ENCODE results near the gene ATP1B2.
"Not testable (repeated sequence)": the region's sequence is repeated elsewhere in the genome, so short reads cannot be mapped to it uniquely, and the experiment has no call there.

Gene ATP1B2

GRCh38 chr17:7620835-7621234 lies 29.9 kb upstream of the ATP1B2 start:
- H3K4me1 ChIP-seq (ENCODE audit: control insufficient read depth, low read length) = no peaks in the 10 kb centered on the region
- no peaks in the 10 kb centered on the region for H3F3A ChIP-seq (ENCODE audit: control insufficient read depth, insufficient read depth)
- no peak overlapping the region for H3K4me3 ChIP-seq (ENCODE audit: low read length)
- H3K9me2 ChIP-seq (replicated peaks; ENCODE audit: control insufficient read depth, low read length) = no peaks in the 10 kb centered on the region
- TF ChIP-seq CTCF (IDR thresholded peaks at IDR 0.05; ENCODE audit: low read depth, low read length, poor library complexity, severe bottlenecking) = no peak
- TF ChIP-seq EZH2phosphoT487 (IDR thresholded peaks at IDR 0.05; ENCODE audit: borderline replicate concordance, low read length) = no peak
- no peak overlapping the region for H3K4me2 ChIP-seq (ENCODE audit: low read length)
- H3K9me3 ChIP-seq (ENCODE audit: control insufficient read depth, insufficient read depth, low read length) = no peaks in the 10 kb centered on the region
- H3K36me3 ChIP-seq (ENCODE audit: control insufficient read depth, low read length) = no peaks in the 10 kb centered on the region
- no peak overlapping the region for H3K27ac ChIP-seq (ENCODE audit: low read depth, low read length)
- H3K79me2 ChIP-seq (ENCODE audit: control insufficient read depth, low read length) = no peaks in the 10 kb centered on the region
- peaks cover 6% of the 10 kb centered on the region for H3K27me3 ChIP-seq (ENCODE audit: control insufficient read depth, low read length)
- no peaks in the 10 kb centered on the region for H4K20me1 ChIP-seq (ENCODE audit: control insufficient read depth, insufficient read depth, low read depth, low read length)

- no peak overlapping the region for H3K4me3 ChIP-seq (ENCODE audit: low read length)
- no peaks in the 10 kb centered on the region for H3K79me2 ChIP-seq (ENCODE audit: control insufficient read depth, low read length)
- no peak overlapping the region for H3K27ac ChIP-seq (ENCODE audit: low read depth, low read length)
- H4K20me1 ChIP-seq (ENCODE audit: control insufficient read depth, insufficient read depth, low read depth, low read length) = no peaks in the 10 kb centered on the region
- peaks cover 2% of the 10 kb centered on the region for H3K27me3 ChIP-seq (ENCODE audit: control insufficient read depth, low read length)
- H3K36me3 ChIP-seq (ENCODE audit: control insufficient read depth, low read length) = no peaks in the 10 kb centered on the region
- H3F3A ChIP-seq (ENCODE audit: control insufficient read depth, insufficient read depth) = no peaks in the 10 kb centered on the region
- TF ChIP-seq EZH2phosphoT487 (IDR thresholded peaks at IDR 0.05; ENCODE audit: borderline replicate concordance, low read length) (no peak), CTCF (IDR thresholded peaks at IDR 0.05; ENCODE audit: low read depth, low read length, poor library complexity, severe bottlenecking) (no peak)
- H3K9me3 ChIP-seq (ENCODE audit: control insufficient read depth, insufficient read depth, low read length) = no peaks in the 10 kb centered on the region
- no peak overlapping the region for H3K4me2 ChIP-seq (ENCODE audit: low read length)
- no peaks in the 10 kb centered on the region for H3K9me2 ChIP-seq (replicated peaks; ENCODE audit: control insufficient read depth, low read length)
- H3K4me1 ChIP-seq (ENCODE audit: control insufficient read depth, low read length) = no peaks in the 10 kb centered on the region; the same call in 1 of the 2 replicates
Measured at GRCh38 chr17:7623661-7624060, 27.1 kb upstream of the ATP1B2 start.

- H3K4me2 ChIP-seq (ENCODE audit: low read length); H3K4me3 ChIP-seq (ENCODE audit: low read length); H3K79me2 ChIP-seq (ENCODE audit: control insufficient read depth, low read length); H3K9me2 ChIP-seq (replicated peaks; ENCODE audit: control insufficient read depth, low read length); H4K20me1 ChIP-seq (ENCODE audit: control insufficient read depth, insufficient read depth, low read depth, low read length); H3F3A ChIP-seq (ENCODE audit: control insufficient read depth, insufficient read depth); H3K27me3 ChIP-seq (ENCODE audit: control insufficient read depth, low read length); H3K27ac ChIP-seq (ENCODE audit: low read depth, low read length); H3K36me3 ChIP-seq (ENCODE audit: control insufficient read depth, low read length); H3K4me1 ChIP-seq (ENCODE audit: control insufficient read depth, low read length); H3K9me3 ChIP-seq (ENCODE audit: control insufficient read depth, insufficient read depth, low read length): not testable (repeated sequence)
Measured at GRCh38 chr17:7625749-7626148, 25.0 kb upstream of the ATP1B2 start.

- Histone ChIP-seq H3K4me1 (ENCODE audit: control insufficient read depth, low read length) (no peaks in the 10 kb centered on the region; the same call in 1 of the 2 replicates), H3K9me3 (ENCODE audit: control insufficient read depth, insufficient read depth, low read length) (no peaks in the 10 kb centered on the region), H3K27ac (ENCODE audit: low read depth, low read length) (no peak overlapping the region), H3K79me2 (ENCODE audit: control insufficient read depth, low read length) (no peaks in the 10 kb centered on the region), H3F3A (ENCODE audit: control insufficient read depth, insufficient read depth) (no peaks in the 10 kb centered on the region), H3K27me3 (ENCODE audit: control insufficient read depth, low read length) (no peaks in the 10 kb centered on the region), H3K4me2 (ENCODE audit: low read length) (no peak overlapping the region), H3K9me2 (replicated peaks; ENCODE audit: control insufficient read depth, low read length) (no peaks in the 10 kb centered on the region), H3K4me3 (ENCODE audit: low read length) (no peak overlapping the region), H4K20me1 (ENCODE audit: control insufficient read depth, insufficient read depth, low read depth, low read length) (no peaks in the 10 kb centered on the region), H3K36me3 (ENCODE audit: control insufficient read depth, low read length) (no peaks in the 10 kb centered on the region)
- no peak for TF ChIP-seq EZH2phosphoT487 (IDR thresholded peaks at IDR 0.05; ENCODE audit: borderline replicate concordance, low read length)
- no peak for TF ChIP-seq CTCF (IDR thresholded peaks at IDR 0.05; ENCODE audit: low read depth, low read length, poor library complexity, severe bottlenecking)
Measured at GRCh38 chr17:7626307-7626706, 24.4 kb upstream of the ATP1B2 start.
